Jurkat, Clone E6-1 (cell line): ENCODE results near the gene ADAMTS12.
"Not testable (repeated sequence)": the region's sequence is repeated elsewhere in the genome, so short reads cannot be mapped to it uniquely, and the experiment has no call there.

ENCODE experiments used
- DNase-seq: peaks from one replicate; pipeline ENCODE4 v3.0.0-alpha.2; 2011; ENCODE audit warnings: low read depth, low spot score
- H3K4me3 ChIP-seq: 2 replicates; pipeline ENCODE4 v1.5.1; 2011; ENCODE audit warnings: mild to moderate bottlenecking, low read length, control low read depth, moderate library complexity

The ADAMTS12 gene

DNA sequence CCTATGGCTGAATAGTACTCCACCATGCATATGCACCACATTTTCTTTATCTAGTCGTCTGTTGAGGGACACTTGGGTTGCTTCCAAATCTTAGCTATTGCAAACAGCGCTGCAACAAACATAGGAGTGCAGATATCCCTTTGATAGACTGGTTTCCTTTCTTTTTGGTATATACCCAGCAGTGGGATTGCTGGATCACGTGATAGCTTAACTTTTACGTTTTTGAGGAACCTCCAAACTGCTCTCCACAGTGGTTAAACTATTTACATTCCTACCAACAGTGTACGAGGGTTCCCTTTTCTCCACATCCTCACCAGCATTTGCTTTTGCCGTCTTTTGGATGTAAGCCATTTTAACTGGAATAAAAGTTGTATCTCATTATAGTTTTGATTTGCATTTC is 308.5 kb downstream of the ADAMTS12 start:
- no peak for DNase-seq
- no peak overlapping the region for H3K4me3 ChIP-seq

DNA sequence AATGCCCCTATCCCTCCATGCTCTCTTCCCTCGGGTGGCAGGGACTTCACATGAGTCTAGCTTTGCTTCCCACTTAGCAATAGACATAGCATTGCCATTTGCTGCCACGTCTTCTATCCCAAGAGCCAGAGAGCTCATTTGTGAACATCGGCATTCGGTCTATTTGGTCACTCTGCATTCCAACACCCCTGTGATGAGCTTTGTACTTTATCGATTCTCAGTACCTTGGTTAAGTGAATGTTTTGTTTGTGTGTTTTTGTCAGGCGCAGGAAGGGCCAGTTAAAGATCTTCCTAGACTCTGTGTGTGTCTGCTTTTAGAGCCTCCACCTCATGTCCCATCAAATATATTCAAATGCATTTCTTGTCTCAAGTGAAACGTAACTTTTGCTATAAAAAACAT is 309.4 kb downstream of the ADAMTS12 start:
- no peak overlapping the region for H3K4me3 ChIP-seq
- no peak for DNase-seq

DNA sequence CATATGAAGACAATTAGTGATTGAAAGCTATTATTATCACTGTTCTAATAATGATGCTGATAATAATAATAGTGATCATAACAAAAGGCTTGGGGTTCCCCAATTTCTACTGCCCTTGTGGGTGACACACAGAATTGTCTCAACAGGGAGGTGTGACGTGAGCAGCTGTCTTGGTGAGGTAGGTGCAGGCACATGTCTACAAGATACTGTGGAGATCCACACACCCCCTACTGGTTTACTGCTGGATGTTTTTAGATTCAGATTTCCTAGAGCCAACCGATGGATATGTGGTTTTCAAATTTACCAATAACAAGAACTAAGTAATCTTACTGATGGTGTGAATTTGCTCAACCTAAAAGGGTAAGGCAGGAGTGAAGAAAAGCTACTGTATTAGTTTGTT is 312.0 kb downstream of the ADAMTS12 start:
- H3K4me3 ChIP-seq, result no peak overlapping the region
- no peak for DNase-seq

DNA sequence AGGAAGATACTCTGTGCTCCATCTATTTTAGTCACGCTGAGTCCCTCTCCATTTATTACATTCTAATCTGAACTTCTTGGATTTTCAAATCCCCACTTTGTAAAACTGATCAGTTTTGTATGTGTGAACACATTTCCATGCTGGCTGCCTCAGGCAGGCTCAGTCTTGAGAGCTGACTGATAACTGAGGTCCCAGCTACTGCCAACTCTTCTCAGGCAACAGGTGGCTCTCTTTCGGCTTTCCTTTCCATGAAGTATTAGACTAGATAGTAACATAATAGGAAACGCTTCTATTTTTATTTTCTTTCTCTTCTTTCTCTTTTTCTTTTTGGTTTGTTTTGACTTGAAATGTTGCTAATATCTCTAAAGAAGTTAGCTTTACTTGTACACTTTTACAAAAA is 312.6 kb downstream of the ADAMTS12 start:
- no peak overlapping the region for H3K4me3 ChIP-seq
- DNase-seq, result no peak

DNA sequence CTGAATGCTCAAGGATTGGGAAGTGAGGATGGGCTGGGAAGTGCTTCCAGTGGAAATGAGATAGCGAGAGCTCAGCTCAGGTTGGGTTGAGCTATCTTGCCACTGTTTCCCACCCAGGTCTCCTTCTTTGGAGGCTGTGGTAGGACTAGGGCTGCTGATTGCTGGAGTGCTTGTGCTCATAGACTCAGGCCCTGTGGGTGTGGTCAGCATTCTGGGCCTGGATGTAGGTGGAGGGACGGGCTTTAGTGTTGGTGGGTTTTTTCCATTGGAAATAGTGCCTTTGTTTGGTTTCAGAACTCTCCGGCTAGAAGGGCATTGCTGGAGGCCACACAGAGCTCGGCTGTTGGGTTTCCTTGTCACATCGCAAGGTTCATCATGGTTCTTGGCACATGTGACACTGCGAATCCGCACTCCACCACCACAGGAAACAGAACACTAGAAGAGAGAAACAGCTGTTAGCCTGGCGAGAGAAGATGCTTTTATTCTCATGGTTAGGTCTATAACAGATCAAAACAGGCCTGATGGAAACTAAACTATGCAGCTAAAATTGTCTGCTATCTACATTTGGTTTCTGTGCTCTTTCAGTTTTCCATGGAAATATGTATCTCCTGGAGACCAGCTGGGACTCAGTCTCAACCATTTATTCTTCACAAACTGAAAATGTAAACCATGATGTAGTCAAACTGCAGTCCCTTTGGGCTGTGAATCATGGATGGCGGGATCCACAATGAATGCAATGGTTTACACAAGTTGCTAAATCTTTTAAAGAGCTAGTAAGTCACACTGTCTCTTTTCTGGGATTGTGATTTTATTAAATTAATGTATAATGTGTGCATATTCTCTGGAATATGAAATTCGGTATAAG is 314.8 kb downstream of the ADAMTS12 start:
- H3K4me3 ChIP-seq, result no peak overlapping the region
- DNase-seq, result peak; percentile 72

DNA sequence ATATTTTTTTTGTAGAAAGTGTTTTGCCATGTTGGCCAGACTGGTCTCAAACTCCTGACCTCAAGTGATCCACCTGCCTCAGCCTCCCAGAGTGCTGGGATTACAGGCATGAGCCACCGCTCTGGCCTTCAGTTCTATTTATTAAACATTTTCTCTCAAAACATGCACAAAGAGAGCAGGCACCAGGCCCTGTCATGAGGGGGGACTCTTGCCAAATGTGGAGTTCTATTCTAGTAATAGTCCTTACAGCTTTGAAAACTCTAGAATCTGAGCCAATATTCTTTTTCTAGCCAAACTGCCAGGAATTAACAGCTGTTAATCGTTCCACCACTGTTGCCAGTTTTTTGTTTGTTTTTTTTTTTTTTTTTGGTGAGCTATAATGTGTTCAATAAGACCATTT is 326.5 kb downstream of the ADAMTS12 start:
- no peak overlapping the region for H3K4me3 ChIP-seq

DNA sequence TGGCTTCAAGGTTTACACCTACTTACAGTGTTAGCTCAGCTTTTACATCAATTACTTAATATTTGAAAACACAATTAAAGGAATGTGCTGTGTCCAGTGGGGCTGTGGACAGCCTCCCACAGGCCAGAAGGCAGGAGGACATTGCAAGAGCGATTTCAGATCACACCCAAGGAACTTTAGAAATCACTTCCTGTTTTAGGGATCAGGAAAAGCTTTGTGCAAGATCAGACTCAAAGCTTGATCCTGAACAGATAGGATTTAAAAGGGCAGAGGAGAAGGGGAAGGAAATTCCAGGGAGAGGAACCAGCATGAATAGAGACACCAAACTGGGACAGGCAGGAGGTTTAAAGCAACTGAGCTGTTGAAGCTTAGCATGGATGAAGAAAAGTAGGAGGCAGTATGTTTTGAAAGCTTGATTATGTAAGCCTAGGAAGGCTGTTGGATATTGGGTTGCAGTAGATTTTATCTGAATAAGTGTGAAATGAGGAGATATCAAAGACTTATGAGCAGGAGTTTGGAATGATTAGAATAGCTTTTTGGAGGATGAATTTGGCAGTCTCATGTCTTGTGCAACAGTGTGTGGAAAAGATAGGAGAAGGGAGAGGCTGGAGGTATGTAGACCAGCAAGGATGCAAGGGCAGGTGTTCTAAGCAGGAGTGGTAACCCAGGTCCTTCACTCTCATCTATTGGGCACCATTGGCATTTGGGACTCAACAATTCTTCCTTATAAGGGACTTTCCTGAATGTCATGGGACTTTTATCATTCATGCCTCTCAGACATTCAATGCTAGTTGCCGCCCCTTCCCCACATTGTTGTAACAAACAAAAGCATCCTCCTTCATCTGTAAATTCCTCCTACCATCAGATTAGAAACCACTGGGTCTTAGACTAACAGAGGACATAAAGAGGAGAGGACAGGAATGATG is 327.5 kb downstream of the ADAMTS12 start:
- no peak overlapping the region for H3K4me3 ChIP-seq
- no peak for DNase-seq

More for the DNA sequence above, 326.5 kb downstream of the ADAMTS12 start:
- no peak for DNase-seq

DNA sequence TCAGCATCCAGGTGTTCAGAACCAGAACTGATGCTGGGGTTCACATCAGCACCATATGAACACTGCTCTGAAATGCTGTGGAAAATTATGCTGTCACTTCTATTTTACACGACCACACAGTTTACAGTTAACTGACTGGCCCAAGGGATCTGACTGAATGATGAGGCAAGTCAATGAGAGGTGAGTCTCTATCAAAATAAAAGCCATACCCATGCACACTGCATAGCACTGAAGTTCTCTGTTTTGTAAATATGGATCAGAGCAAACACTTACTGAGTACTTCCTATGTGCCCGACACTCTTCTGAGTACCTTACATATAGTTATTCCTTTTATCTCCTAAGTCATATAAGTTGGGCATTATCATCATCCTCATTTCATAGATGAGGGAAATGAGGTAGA is 328.3 kb downstream of the ADAMTS12 start:
- DNase-seq, result no peak
- no peak overlapping the region for H3K4me3 ChIP-seq

DNA sequence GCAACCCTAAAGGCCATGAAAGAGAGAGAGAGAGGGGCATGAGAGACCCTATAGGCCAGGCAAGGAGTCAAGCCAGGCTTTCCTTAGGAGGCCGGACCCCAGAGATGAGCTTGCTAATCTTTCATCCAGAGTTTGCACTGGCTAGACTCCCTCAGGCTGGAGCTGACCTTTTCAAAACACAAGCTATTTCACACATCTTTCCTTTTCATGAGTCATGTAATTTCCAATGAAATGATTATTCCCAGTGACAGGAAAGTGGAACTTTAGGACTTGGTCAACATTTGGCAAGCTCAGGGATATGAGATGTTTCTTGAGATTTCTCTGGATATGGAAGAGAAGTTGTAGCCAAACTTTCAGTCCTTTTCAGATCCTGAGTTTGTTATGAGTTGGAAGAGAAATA is 333.3 kb downstream of the ADAMTS12 start:
- no peak for DNase-seq
- H3K4me3 ChIP-seq, result no peak overlapping the region

DNA sequence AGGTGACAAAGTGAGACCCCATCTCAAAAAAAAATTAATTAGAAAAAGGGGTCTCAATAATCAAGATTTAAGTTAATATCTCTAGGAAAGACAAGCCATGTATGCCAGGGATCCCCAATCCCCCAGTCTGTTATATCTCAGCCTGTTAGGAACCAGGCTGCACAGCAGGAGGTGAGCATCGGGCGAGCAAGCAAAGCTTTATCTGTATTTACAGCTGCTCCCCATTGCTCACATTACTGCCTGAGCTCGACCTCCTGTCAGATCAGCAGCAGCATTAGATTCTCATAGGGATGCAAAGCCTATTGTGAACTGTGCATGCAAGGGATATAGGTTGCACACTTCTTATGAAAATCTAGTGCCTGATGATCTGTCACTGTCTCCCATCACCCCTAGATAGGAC is 334.2 kb downstream of the ADAMTS12 start:
- H3K4me3 ChIP-seq, result no peak overlapping the region
- no peak for DNase-seq

DNA sequence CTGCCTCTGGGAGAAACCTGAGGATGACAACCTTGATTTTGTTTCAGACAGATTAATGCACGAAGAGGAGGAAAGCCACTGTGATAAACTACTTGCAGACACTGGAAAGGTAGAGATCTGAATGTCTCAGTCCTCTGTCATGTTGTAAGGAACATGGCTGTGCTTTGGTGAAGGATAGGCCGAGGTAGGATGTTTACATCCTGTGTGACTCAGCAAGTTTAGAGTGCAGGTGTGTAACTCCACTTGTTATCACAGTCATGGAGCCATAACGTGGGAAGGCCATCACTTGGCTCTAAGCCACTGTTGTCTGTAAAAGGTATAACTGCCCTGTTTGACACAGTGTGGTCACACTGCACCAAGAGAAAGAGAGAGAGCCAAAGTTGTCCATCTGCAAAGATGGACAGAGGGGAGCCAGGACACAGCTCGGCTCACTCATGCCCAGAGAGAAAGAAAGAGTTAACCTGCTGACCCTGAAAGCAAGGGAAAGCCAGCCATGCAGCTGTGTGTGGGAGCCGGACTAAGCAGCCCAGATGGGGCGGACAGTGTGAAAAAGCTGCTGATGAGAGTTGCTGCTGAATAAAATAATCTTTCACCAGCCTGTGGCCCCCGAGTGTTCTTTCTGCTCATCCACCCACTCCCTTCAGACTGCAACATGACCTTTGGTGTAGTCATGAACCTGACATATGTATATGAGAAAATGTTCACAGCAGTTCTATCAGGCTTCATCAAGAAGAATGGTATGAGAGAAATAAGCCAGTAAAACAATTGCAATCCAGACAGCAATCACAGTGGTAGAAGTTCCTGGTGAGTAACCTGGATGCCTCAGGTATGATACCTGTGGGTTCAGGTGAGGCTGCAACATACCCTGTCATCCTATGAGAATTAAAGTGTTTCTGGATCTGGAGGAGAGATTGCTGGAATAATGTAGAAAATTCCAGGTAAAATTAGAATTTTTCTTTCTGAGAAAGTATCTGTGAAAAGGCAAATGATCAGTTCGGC is 335.2 kb downstream of the ADAMTS12 start:
- no peak overlapping the region for H3K4me3 ChIP-seq
- peak; percentile 12 for DNase-seq

DNA sequence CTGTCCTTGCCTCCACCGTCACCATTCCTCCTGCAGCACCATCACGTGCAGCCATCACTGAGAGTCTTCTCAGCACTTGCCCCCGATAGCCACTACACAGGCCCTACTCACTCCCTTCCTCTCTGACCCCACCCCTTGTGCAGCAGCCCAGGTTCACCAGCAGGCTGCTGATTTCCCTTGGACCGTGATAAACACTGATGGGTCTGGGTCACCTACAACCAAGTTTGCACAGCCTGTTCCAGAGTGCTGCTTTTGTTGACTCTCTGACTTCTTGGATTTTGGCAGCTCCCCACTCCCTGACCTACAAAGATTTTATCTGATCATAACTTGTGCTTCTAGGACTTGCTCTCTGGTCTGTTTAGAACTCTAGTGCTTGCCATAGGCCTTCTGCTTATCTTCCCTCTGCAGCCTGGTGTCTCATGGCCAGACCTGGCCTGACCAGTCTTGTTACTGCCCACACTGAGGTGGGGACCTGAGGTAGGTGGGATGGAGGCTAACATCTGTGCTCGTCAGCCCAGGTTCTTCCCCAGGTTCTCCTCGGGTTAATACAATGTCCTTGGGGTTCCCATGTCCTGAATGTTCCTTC is 341.7 kb downstream of the ADAMTS12 start:
- no peak overlapping the region for H3K4me3 ChIP-seq
- DNase-seq, result no peak

DNA sequence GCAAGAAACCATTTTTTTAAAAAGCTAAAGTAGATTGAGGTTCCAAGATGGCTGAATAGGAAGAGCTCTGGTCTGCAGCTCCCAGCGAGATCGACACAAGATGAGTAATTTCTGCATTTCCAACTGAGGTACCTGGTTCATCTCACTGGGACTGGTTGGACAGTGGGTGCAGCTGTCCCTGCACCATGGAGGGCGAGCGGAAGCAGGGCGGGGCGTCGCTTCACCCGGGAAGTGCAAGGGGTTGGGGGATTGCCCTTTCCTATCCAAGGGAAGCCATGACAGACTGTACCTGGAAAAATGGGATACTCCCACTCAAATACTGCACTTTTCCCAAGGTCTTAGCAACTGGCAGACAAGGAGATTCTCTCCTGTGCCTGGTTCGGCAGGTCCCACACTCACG is 352.0 kb downstream of the ADAMTS12 start:
- DNase-seq, H3K4me3 ChIP-seq: not testable (repeated sequence)

DNA sequence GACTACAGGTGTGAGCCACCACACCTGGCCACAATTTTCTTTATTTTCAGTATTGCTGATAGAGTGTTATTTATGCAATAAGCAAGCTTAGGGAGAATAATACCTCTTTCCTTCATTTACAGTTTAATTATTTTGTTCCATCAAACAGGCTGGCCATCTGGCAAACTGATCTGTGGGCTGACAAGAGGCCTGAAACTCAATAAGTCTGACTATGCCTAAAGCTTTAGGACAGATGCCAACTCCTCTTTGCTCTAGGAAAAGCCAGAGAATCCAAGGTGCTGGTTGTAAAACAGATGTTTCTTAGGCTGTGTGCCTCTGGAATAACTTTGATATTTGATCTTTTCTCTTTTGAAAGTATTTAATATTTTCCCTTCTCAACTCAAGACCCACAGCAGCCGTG is 352.6 kb downstream of the ADAMTS12 start:
- DNase-seq, result no peak
- H3K4me3 ChIP-seq, result no peak overlapping the region

DNA sequence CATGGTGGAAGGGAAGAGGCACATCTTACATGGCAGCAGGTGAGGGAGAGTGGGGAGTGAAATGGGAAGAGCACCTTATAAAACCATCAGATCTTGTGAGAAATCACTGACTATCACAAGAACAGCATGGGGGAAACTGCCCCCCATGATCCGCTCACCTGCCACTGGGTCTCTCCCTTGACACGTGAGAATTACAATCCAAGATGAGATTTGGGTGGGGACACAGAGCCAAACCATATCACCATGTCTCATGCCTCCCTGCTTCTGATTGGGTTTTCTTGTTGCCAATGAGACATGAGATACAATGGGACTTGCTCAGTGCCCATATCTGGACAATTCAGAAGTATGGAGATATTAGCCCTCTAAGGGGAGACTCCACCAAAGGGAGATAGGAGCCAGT is 353.6 kb downstream of the ADAMTS12 start:
- no peak for DNase-seq
- no peak overlapping the region for H3K4me3 ChIP-seq

DNA sequence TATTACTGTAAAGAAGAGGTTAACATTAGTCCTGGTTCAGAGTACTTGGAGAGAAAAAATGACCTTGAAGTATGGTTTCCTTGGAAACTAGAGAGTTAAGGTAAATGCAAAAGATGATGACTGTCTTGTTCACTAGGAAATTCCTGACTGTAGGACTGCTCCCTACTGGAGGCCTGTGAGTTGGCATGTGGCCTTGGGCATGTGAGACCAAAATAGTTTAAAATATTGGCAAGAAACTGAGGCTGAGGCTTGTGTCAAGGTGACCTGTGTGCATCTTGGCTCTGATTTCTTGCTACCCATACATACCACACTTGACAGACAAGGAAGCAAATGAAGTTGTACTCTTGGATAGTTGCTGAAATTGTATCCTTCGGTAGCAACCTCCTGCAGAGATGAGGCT is 354.6 kb downstream of the ADAMTS12 start:
- no peak overlapping the region for H3K4me3 ChIP-seq
- no peak for DNase-seq

DNA sequence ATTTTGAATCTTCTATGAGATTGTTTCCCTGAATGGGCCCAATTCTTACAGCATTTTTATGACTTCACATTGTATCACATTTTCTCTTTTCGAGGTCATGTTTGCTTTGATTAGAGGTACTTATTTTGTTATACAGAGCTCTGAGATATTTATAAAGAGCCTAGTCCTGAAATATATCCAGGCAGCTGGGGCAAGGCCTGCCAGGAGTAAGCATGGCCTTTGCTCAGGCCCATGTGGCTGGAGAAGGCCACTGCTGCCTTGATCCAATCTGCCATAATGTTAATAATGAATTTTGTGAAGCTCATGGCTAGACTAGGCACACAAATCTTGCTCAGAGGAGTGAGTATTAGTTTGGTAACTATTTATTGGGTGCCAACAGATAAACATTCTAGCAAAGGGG is 355.0 kb downstream of the ADAMTS12 start:
- DNase-seq, result no peak
- H3K4me3 ChIP-seq, result no peak overlapping the region

DNA sequence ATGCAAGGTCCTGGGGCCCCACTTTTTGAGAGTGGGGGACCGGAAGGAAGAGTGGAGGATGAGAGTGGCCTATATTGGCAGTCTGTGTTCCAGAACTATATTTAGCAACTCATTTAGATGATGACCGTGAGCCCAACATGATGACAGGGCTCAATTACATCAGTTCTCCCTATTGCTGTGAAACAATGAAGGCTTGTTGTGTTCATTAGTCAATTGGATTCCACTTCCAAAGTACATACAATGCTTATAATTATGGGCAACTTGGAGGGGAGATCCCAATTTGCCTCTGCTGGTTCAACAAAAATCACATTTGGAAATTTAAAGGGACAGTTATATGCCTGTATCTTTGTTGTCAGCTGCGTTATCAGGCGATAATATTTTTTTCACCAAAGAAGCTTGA is 360.0 kb downstream of the ADAMTS12 start:
- H3K4me3 ChIP-seq, result no peak overlapping the region
- no peak for DNase-seq

DNA sequence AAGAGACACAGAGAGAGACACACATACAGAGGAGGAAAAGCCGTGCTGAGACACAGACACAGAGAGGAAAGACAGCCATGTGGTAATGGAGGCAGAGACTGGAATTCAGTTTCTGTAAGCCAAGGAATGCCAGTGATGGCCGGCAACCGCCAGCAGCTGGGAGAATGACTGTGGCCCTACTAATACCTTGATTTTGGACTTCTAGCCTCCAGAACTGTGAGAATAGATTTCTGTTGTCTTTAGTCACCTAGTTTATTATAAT is 360.8 kb downstream of the ADAMTS12 start:
- DNase-seq, result no peak
- H3K4me3 ChIP-seq, result no peak overlapping the region
